K562 (cell line): ENCODE measurements around the gene SLC4A4. TPM values are rescaled to one million over a fixed set of nuclear protein-coding genes. Genes with fewer than 3 reads are reported as not detected.

Experiments
- ATAC-seq: fragments of 200-7000 bp; cut with Tn5 transposase; 3 replicates; pipeline ENCODE4 v1.9.1; 2020; ENCODE audit warnings: moderate library complexity
- BruUV-seq: library from RNA; stranded (reverse); fragments of 400-500 nt; replicated peaks from 2 replicates; lab custom pipeline; 2021; lab: Mats Ljungman, UMichigan
- CTCF ChIA-PET: fragments of 300-600 bp; formaldehyde crosslinking; extraction: SDS; loops from one replicate; lab custom pipeline; 2021; ENCODE audit warnings: low intra/inter-chr PET ratio; lab: Yijun Ruan, JAX
- POLR2A ChIA-PET: fragments of 300-600, 350-650 bp; sonication (Branson Sonifier 250); formaldehyde crosslinking; extraction: SDS; loops from one replicate; lab custom pipeline; 2021; ENCODE audit warnings: antibody characterized with exemption, inconsistent platforms; lab: Yijun Ruan, JAX
- DNase-seq, 4 experiments: peaks; one replicate each; pipeline versions ENCODE4 v3.0.0 to v3.0.0-alpha.2; 2011 to 2018; ENCODE audit warnings: low spot score in 3 of 4, mixed read lengths in 3 of 4; ENCODE audit errors: extremely low read depth in 1 of 4
- FAIRE-seq: peaks from 2 replicates; lab custom pipeline; 2011; peaks lifted over from hg19 to GRCh38; lab: Jason Lieb, UNC
- H2AFZ ChIP-seq: 2 replicates; pipeline ENCODE4 v1.6.0; 2011; ENCODE audit warnings: low read depth, low read length, control low read depth, inconsistent platforms
- H3K27ac ChIP-seq: fragments of 200-600 bp; 3 replicates; pipeline ENCODE4 v1.8.0; 2011; ENCODE audit warnings: low read depth, mild to moderate bottlenecking, control low read depth, inconsistent platforms, low read length, moderate library complexity, mixed read lengths; ENCODE audit errors: extremely low read depth
- H3K27me3 ChIP-seq, 2 experiments: fragments of 300-600 bp in 1 of 2; 2 replicates in 1 of 2; 3 replicates in 1 of 2; pipeline versions ENCODE4 v1.6.0 to v1.8.0; 2011; ENCODE audit warnings: inconsistent platforms in 2 of 2, low read length in 2 of 2, mild to moderate bottlenecking in 1 of 2, mixed read lengths in 1 of 2, moderate library complexity in 1 of 2; ENCODE audit not compliant: control insufficient read depth in 2 of 2, insufficient read depth in 2 of 2
- H3K36me3 ChIP-seq: fragments of 300-600 bp; 3 replicates; pipeline ENCODE4 v1.8.0; 2011; ENCODE audit warnings: mild to moderate bottlenecking, low read length, inconsistent platforms; ENCODE audit not compliant: control insufficient read depth, insufficient read depth
- H3K4me1 ChIP-seq, 2 experiments: fragments of 200-600 bp in 1 of 2; replicated peaks in 1 of 2; 2 replicates in 1 of 2; 3 replicates in 1 of 2; pipeline versions ENCODE4 v1.5.1 to v1.8.0; 2011; ENCODE audit warnings: inconsistent platforms in 2 of 2, low read length in 2 of 2, mild to moderate bottlenecking in 1 of 2, mixed read lengths in 1 of 2, moderate library complexity in 1 of 2; ENCODE audit not compliant: control insufficient read depth in 2 of 2, insufficient read depth in 2 of 2
- H3K4me2 ChIP-seq: 2 replicates; pipeline ENCODE4 v1.6.1; 2011; ENCODE audit warnings: low read length, control low read depth, inconsistent platforms, mixed read lengths; ENCODE audit not compliant: insufficient read depth
- H3K4me3 ChIP-seq: fragments of 200-600 bp; sonication (generic), shearing (Covaris generic); 2 replicates; pipeline ENCODE4 v1.5.1; 2016; ENCODE audit warnings: control low read depth, inconsistent platforms
- H3K79me2 ChIP-seq: fragments of 200-600 bp; 3 replicates; pipeline ENCODE4 v1.8.0; 2011; ENCODE audit warnings: low read length, inconsistent platforms; ENCODE audit not compliant: control insufficient read depth, insufficient read depth
- H3K9ac ChIP-seq, 2 experiments: 2 replicates each; pipeline versions ENCODE4 v1.6.0 to v1.6.1; 2011; ENCODE audit warnings: low read depth in 2 of 2, low read length in 2 of 2, control low read depth in 1 of 2, inconsistent platforms in 1 of 2, mild to moderate bottlenecking in 1 of 2, mixed read lengths in 1 of 2; ENCODE audit not compliant: insufficient read depth in 1 of 2
- H3K9me1 ChIP-seq: one replicate; pipeline ENCODE4 v1.6.0; 2011; ENCODE audit warnings: inconsistent platforms, mild to moderate bottlenecking, low read length, moderate library complexity; ENCODE audit not compliant: control insufficient read depth, insufficient read depth
- H3K9me3 ChIP-seq: replicated peaks from 2 replicates; pipeline ENCODE4 v1.5.1; 2011; ENCODE audit warnings: low read depth, low read length, inconsistent platforms; ENCODE audit not compliant: control insufficient read depth, insufficient read depth
- H4K20me1 ChIP-seq: replicated peaks from 2 replicates; pipeline ENCODE4 v1.6.1; 2011; ENCODE audit warnings: low read length, inconsistent platforms, mixed read lengths; ENCODE audit not compliant: control insufficient read depth, insufficient read depth
- CBX3 ChIP-seq, 2 experiments: IDR thresholded peaks; 1 replicate in 1 of 2; 2 replicates in 1 of 2; pipeline ENCODE4 v1.6.1; 2012; ENCODE audit warnings: inconsistent platforms in 2 of 2, low read length in 2 of 2, borderline replicate concordance in 1 of 2, control low read depth in 1 of 2
- CHAMP1 ChIP-seq: fragments of 450-650 bp; IDR thresholded peaks from 2 replicates; pipeline ENCODE4 v1.6.1; 2016; ENCODE audit warnings: mild to moderate bottlenecking
- KLF6 ChIP-seq: fragments of 250-450 bp; sonication (Bioruptor Pico); IDR thresholded peaks from 2 replicates; pipeline ENCODE4 v1.4.0; 2020; ENCODE audit warnings: mild to moderate bottlenecking, moderate library complexity, borderline replicate concordance
- REST ChIP-seq, 2 experiments: fragments of 450-650 bp; formaldehyde crosslinking in 1 of 2; IDR thresholded peaks; 2 replicates each; pipeline versions ENCODE4 v1.4.0 to v1.6.1; 2014 to 2020; ENCODE audit warnings: mild to moderate bottlenecking in 2 of 2, borderline replicate concordance in 1 of 2, low read depth in 1 of 2
- TAL1 ChIP-seq: fragments of 450-650 bp; IDR thresholded peaks from 2 replicates; pipeline ENCODE4 v1.6.1; 2016; ENCODE audit warnings: mild to moderate bottlenecking
- ZBTB33 ChIP-seq: sonication (generic); formaldehyde crosslinking; IDR thresholded peaks from 2 replicates; pipeline ENCODE4 v1.8.1; 2023; ENCODE audit warnings: mild to moderate bottlenecking, missing genetic modification reagents
- ZFP36 ChIP-seq: fragments of 150-350 bp; IDR thresholded peaks from 2 replicates; pipeline ENCODE4 v1.6.1; 2018; ENCODE audit warnings: low read length, low read depth; ENCODE audit not compliant: partially characterized antibody
- ZNF655 ChIP-seq: fragments of 250-450 bp; sonication (Bioruptor Pico); IDR thresholded peaks from 2 replicates; pipeline ENCODE4 v1.5.0; 2021
- WGBS: fragments of 100-300 bp; shearing (Covaris generic); methylation state at CpG from one replicate; pipeline ENCODE4 v1.1.6; 2016; ENCODE audit warnings: low coverage, mixed read lengths; ENCODE audit not compliant: insufficient coverage; ENCODE audit errors: missing lambda C conversion rate; 5-methylcytosine and 5-hydroxymethylcytosine counted together
- in situ Hi-C: fragments of 300-500 bp; cut with MboI; formaldehyde crosslinking; loops from 4 replicates; pipeline ENCODE4 v1.15.0; 2018; ENCODE audit warnings: inconsistent platforms, mixed read lengths
- intact Hi-C: fragments of 100-400 bp; cut with micrococcal nuclease; formaldehyde crosslinking; loops from 2 replicates; pipeline ENCODE4 v1.14.2; 2022
- polyA plus RNA-seq, 8 experiments: library from polyadenylated mRNA; depleted of rRNA in 4 of 8; stranded (reverse) in 5 of 8; unstranded in 3 of 8; fragments of >200 nt; fragmentation: Nextera tagmentation in 2 of 8; fragmentation: Illumina TruSeq in 1 of 8; extraction: Ambion mirVana in 2 of 8; extraction: Trizol in 1 of 8; gene quantifications; 2 replicates each; pipeline versions ENCODE4 v1.2.1 to v1.2.3, GENCODE V29; 2011 to 2014; ENCODE audit warnings: inconsistent platforms in 1 of 8, missing spikeins in 1 of 8
- total RNA-seq, 7 experiments: library from RNA; depleted of rRNA in 6 of 7; stranded (reverse); fragments of >200 nt in 6 of 7; fragmentation: Illumina TruSeq in 2 of 7; extraction: Trizol in 2 of 7; gene quantifications; 2 replicates each; pipeline versions ENCODE4 v1.2.1 to v1.2.3, GENCODE V29; 2011 to 2021; ENCODE audit warnings: low replicate concordance in 1 of 7

SLC4A4 gene
- total and polyA plus RNA-seq, 9 of the 15 experiments (the other 6 are each of a cell fraction or from before 2014, with no cell fraction given): 0.01 to 0.18 (median 0.07) TPM; not detected in 2

- Histone ChIP-seq H3K79me2 (no peaks in the 10 kb centered on the region), H3K36me3 (no peaks in the 10 kb centered on the region), H4K20me1 (no peaks in the 10 kb centered on the region), H3K4me1 (no peaks in the 10 kb centered on the region), H3K9me1 (no peaks in the 10 kb centered on the region), H3K9ac (no peak overlapping the region), H3K27ac (no peak overlapping the region), H3K27me3 (no peaks in the 10 kb centered on the region), H2AFZ (no peak overlapping the region), H3K9me3 (no peaks in the 10 kb centered on the region), H3K4me2 (no peak overlapping the region), H3K4me3 (no peak overlapping the region)
- ChIA-PET CTCF (no interaction called here), POLR2A (no interaction called here)
- no TSS peak for BruUV-seq
- intact Hi-C loops (no loop called here), in situ Hi-C loops (no loop called here)
- 0% methylated on average over 3 of the region's 3 CpGs for WGBS
- FAIRE-seq (no peak), DNase-seq (no peak), ATAC-seq (no peak)
- TF ChIP-seq ZNF655 (CRISPR knock-in tag) (no peak), CHAMP1 (no peak), ZFP36 (no peak), ZBTB33 (CRISPR knock-in tag) (no peak), CBX3 (IDR thresholded peaks at IDR 0.05; ENCODE audit: borderline replicate concordance in 1 of 2, low read length in 2 of 2) (no peak), REST (IDR thresholded peaks at IDR 0.05; ENCODE audit: borderline replicate concordance) (no peak), REST (CRISPR knock-in tag; IDR thresholded peaks at IDR 0.05; ENCODE audit: low read depth) (no peak), TAL1 (no peak), KLF6 (CRISPR knock-in tag) (no peak)
Observed at GRCh38 chr4:71599578-71599977, 260.8 kb downstream of the SLC4A4 start.
